GM11168 (cell line): ENCODE measurements around the gene DHDH.

Source experiments
- in situ Hi-C: fragments of 300-500 bp; cut with MboI; formaldehyde crosslinking; loops from one replicate; pipeline ENCODE4 v1.12.0; 2022; ENCODE audit warnings: low sequenced_read_pairs; ENCODE audit not compliant: unreplicated experiment

DHDH gene

DNA sequence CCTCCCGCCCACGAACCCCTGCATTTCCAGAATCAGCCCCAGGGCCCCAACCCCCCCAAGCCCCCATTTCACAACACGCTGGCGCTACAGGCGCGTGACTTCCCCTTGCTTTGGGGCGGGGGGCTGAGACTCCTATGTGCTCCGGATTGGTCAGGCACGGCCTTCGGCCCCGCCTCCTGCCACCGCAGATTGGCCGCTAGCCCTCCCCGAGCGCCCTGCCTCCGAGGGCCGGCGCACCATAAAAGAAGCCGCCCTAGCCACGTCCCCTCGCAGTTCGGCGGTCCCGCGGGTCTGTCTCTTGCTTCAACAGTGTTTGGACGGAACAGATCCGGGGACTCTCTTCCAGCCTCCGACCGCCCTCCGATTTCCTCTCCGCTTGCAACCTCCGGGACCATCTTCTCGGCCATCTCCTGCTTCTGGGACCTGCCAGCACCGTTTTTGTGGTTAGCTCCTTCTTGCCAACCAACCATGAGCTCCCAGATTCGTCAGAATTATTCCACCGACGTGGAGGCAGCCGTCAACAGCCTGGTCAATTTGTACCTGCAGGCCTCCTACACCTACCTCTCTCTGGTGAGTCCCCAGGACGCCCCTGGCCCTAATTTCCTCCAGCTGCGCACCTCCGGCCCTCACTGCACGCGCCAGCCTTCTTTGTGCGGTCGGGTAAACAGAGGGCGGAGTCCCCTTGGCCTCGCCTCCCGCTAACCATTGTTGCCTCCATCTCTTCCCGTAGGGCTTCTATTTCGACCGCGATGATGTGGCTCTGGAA lies 31.7 kb downstream of the DHDH start, which contains the start of gene FTL:
TSS of gene FTL (plus strand) at position 270 of the 766 bp plus-strand sequence. CDS start at position 469, 199 bp downstream.
- in situ Hi-C loops = loop anchor here (10.0 kb wide), 1 partner anchor 170 kb away; no protein-coding TSS in a partner anchor

DNA sequence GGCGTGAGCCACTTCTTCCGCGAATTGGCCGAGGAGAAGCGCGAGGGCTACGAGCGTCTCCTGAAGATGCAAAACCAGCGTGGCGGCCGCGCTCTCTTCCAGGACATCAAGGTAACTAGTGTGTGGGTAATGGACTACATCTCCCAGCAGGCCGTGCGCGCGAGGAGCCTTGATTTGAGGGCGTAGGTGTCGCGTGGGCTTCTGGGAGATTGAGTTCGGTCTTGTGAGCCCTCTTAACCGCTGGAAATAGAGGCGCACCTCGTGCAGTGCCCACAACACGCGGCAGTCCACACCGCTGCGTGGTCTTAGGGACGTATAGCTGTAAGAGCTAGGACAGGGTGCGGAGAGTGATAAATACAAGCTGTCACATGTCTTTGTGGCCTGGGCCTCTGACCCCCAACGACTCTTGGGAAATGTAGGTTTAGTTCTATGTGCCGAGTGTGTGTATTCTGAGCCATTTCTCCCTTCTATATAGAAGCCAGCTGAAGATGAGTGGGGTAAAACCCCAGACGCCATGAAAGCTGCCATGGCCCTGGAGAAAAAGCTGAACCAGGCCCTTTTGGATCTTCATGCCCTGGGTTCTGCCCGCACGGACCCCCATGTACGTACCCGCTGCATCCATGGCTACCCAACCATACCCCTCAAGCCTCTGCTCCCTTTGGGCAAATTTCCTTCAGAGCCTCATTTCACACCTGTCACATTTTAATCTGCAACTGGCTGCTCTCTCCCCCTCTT lies 32.5 kb downstream of the DHDH start:
- in situ Hi-C loops = loop anchor here (10.0 kb wide), 1 partner anchor 171 kb away; no protein-coding TSS in a partner anchor

DNA sequence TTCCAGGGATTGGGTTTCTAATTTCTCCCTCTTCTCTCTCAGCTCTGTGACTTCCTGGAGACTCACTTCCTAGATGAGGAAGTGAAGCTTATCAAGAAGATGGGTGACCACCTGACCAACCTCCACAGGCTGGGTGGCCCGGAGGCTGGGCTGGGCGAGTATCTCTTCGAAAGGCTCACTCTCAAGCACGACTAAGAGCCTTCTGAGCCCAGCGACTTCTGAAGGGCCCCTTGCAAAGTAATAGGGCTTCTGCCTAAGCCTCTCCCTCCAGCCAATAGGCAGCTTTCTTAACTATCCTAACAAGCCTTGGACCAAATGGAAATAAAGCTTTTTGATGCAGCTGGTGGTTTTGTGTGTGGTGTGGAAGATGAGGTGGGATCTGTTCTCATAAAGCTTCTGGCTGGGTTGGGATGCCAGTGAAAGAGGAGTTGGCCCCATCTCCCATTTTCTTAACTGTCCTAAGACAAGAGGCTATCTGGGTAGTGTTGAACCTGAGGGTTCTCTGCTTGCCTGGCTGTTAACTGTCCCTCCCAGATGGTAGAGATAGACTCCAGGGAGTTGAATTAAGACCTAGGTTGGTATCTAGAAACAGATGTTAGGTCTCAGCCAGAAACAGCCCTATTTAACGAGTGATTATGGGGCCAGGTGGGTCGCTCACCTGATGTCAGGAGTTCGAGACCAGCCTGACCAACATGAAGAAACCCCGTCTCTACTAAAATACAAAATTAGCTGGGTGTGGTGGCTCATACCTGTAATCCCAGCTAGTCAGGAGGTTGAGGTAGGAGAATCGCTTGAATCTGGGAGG lies 33.2 kb downstream of the DHDH start:
- in situ Hi-C loops = loop anchor here (10.0 kb wide), 1 partner anchor 172 kb away; no protein-coding TSS in a partner anchor

DNA sequence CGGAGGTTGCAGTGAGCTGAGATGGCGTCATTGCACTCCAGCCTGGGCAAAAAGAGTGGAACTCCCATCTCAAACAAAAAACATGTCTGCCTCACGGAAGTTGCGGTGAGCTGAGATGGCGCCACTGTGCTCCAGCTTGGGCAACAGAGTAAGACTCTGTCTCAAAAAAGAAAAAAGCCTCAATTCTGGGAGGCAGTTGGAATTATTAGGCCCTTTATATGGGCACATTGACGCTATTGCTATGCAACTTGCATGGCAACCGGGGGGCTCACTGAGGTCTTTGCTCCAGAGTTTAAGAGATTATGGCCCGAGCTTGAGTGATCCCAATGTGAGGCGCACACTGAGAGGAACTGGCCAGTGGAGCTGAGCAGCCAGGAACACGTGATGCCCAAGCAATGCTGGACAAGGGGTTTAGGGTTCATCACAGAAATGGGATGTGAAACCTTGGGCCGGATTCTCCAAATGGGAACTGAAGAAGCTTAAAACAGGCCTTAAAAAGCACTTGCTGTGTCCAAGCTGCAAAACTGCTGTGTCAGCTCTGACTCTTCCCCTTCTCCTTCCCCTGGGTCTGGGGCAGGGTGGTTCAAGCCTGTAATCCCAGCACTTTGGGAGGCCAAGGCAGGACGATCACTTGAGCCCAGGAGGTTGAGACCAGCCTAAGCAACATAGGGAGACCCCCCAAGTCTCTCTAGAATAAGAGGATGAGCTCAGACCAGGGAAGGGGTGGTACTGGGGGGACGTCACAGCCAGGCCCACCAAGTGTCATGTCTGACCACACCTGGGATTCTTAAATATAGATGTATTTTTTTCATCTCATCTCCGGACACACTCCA lies 34.1 kb downstream of the DHDH start:
- in situ Hi-C loops = loop anchor here (10.0 kb wide), 1 partner anchor 173 kb away; no protein-coding TSS in a partner anchor

DNA sequence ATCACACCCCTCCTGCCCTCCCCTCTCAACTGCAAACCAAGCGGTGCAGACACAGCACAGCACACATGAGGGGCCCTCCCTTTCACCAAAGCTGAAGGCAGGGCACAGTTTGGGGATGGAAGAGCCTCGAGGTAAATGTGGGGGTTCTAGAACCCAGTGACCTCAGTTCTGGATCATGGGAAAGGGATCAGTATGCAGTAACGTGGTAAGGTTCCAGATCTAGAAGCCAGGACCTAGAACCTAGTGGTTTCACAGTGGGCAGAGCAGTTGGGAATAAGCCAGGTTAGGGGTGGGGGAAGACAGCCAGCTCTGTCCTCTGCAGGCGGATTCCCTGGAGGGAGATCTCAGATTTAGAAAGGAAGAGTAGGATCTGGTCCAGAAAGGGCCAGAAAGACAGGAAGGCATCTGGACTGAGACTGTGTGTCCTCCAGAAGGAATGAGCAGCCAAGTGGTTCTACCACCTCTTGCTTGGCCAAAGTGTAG lies 34.7 kb downstream of the DHDH start:
- in situ Hi-C loops = loop anchor here (10.0 kb wide), 1 partner anchor 173 kb away; no protein-coding TSS in a partner anchor

DNA sequence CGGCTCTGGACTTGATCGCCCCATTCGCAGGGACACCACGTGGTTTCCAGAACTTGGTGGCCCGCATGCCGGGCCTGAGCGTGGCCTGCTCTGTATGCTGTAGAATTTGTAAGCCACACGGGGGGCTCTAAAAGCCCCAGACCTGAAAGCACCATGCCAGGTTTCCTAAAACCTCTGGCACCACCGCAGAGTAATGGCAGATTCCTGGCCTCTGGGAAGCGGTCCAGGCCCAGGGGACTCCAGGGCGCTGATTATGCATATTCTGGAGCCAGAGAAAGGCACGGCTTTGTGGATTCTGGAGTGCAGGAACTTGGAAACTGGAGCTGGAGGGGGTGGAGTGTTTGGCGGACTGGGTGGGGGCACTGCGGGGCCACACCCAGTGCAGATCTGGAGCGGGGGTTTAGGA lies 35.3 kb downstream of the DHDH start:
- in situ Hi-C loops = loop anchor here (10.0 kb wide), 1 partner anchor 174 kb away; no protein-coding TSS in a partner anchor

DNA sequence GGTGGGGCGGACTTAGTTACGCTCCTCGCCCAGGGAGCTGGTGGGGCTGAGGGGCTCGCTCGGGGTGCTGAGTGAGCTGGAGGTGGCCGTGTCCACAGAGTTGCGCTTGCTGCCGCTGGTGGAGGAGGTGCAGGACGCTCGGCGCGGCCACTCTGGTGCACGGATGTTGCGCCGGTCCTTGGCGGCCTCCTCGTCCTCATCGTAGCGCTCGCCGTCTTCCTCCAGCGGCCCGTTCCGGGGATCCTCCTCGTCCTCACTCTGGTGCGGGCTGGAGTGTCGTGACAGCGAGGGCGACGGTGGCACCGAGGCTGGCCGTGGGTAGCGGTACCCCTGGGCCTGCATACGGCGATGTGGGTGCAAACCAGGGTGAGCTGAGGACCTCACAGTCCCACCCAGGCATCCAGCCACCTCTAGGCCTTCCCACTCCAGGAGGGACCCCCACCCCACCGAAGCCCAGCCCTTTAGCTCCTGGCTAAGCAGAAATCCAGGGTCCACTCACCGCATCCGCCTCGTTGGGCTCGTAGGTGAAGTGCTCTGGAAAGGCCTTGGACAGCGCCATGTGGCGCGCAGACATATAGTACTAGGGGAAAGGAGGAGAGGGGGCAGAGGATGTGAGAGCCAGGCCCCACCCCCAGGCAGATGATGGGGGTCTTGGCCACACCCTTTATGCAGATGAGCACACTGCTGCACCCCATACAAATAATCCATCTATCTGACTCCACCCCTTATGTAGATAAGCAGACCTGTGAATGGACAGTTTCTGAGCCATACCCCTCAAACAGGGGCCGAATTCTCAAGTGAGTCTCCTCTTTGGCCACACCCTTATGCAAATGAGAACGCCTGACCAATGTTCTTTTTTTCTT lies 36.0 kb downstream of the DHDH start:
- in situ Hi-C loops = loop anchor here (10.0 kb wide), 1 partner anchor 175 kb away; no protein-coding TSS in a partner anchor

DNA sequence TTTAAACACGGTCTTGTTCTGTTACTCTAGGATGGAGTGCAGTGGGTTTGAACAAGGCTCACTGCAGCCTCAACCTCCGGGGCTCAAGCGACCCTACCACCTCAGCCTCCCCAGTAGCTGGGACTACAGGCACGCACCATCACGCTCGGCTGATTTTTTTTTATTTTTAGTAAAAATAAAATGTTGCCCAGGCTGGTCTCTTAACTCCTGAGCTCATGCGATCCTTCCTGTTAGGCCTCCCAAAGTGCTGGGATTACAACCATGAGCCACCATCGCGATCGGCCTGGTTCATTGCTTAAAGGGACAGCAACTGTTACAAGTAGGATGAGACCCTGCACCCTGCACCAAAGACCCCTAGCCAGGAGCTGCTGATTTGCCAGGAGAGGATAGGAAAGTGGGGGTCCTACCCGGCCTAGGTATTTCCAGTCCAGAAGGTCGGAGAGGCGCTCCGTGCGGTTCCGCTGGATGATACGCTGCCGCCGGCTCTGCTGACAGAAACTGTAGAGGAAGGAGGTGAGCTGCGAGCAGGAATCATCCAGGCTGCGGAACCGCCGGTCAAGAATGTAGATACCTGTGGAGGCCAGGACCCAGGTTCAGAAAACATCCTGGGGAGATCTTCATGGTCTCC lies 36.8 kb downstream of the DHDH start:
- in situ Hi-C loops = no loop called here

DNA sequence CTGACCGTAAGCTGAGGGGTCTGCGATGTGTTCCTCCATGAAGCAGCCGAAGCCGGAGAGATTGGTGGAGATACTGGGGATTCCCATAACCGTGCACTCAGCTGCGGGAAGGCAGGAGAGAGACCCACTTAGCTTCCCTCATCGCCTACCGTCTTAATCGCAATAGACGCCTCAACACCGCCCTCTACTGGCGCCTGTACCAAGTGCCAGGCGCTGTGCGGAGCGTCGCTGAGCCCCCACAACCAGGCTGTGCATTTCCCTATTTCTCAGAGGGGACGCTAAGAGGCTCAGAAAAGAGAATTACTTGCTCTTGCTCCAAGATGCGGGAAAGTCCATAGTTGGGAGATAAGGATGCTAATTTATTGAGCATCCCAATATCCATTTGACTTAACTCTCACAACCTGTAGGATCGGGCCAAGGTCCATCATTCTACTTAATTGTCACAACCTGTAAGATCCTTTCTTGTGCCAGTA lies 37.5 kb downstream of the DHDH start:
- in situ Hi-C loops = no loop called here

DNA sequence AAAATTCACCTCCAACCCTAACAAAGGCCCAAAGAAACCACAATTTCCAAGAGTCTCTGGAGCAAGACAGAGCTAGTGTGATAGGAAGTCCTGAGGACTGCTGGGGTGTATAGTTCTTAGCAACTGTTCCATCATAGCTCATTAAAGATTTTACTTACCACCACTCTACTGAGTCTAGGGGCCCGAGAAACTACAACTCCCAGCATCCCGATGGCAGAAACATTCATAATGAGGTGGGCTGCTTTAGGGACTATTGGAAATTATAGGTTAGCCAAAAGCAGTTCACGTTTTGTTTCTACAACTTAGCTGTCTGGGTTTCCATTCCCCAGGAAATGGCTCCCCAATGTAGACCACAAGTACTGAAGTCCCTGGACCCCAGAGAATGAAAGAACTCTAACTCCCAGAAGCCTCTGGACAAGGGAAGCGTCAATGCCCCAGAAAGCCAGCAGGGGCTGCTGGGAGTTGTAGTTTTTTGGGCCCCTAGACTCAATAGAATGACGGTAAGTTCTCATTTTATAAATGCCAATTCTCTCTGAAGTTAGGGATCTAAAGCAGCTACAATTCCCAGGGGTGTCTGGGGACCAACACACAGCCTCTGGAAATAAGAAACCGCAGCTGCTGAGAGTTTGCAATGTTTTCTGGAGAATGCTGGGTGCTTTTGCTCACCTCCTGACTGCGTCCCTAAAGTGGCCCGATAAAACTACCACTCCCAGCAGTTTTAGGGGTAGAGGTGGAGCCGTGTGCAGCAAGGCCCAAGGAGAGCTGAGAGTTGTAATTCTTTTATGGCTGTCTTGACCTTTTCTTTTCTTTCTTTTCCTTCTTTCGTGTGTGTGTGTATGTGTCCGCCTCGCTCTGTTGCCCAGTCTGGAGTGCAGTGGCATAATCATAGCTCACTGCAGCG lies 42.7 kb downstream of the DHDH start:
- in situ Hi-C loops = no loop called here

DNA sequence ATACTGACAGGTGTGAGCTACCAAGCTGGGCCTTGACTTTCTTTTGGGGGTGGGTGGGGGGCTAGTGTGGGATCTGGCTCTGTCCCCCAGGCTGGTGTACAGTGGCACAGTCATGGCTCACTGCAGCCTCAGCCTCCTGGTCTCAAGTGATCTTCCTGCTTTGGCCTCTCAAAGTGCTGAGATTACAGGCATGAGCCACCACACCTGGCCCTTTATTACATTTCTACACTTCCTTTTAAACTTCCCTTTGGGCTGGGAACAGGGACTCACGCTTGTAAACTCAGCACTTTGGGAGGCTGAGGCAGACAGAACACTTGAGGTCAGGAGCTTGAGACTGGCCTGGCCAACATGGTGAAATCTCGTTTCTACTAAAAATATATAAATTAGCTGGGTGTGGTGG lies 43.6 kb downstream of the DHDH start:
- in situ Hi-C loops = no loop called here

DNA sequence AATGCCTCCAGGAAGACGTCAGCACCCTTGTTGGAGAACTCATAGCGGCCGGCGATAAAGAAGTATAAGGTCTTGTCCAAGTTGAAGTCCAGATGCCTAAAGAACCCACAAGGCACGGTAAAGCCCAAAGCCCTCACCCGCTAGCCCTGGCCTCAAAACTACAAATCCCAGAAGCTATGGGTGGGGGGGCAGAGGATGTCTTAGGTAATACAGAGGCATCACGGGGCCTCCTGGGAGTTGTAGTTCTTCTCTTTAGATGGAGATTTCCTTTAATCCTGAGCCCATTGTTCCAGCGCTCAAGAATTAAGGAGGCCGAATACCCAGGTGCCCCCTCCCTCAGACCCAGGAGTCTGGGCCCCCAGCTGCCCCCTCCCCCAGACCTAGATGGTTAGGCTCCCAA lies 48.8 kb downstream of the DHDH start:
- in situ Hi-C loops = no loop called here

DNA sequence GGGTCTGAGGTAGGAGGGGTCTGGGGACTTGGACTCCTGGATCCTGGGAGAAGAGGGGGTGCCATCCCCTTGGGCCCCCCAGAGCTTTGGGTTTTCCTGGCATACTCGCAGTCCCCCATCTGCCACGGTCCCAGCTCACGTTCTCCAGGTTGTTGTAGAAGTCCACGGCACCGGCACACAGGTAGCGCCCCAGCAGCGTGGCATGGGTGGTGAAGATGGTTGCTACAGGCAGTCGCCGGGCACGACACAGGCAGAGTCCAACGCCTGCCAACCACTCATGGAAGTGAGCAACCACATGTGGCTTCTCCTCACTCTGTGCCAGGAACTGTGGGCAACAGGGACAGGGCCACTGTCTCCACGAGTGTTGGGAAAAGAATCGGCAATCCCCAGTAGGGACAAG lies 52.2 kb downstream of the DHDH start:
- in situ Hi-C loops = no loop called here

DNA sequence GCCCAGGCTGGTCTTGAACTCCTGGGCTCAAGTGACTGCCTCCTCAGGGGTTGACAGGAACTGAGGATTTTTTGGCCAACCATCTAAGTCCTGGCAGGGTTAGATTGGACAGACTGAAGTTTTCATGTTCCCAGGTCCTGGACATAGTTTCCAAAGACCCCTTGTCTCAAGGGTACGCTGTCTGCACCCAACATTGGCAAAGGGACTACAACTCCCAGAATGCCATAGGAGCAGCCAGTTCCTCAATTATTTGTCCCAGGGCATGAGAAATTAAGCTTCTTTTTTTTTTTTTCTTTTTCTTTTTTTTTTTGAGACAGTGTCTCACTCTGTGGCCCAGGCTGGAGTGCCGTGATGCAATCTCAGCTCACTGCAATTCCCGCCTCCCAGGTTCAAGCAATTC lies 52.7 kb downstream of the DHDH start:
- in situ Hi-C loops = no loop called here

DNA sequence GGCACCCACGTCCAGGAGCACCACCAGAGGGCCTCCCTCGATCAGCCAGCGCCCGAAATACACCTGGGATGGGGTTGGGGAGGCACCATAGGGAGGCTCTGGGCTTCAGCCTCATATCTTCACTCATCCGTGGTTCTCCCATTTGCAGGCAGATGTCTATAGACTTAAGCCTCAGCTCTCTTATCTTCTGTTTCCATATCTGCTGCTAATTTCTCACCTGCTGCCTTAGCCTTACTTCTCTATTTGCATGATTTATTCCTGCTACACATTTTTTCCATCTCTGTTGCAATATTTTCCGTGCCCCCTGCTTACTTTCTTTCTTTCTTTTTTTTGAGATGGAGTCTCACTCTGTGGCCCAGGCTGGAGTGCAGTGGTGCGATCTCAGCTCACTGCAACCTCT lies 53.8 kb downstream of the DHDH start:
- in situ Hi-C loops = no loop called here

DNA sequence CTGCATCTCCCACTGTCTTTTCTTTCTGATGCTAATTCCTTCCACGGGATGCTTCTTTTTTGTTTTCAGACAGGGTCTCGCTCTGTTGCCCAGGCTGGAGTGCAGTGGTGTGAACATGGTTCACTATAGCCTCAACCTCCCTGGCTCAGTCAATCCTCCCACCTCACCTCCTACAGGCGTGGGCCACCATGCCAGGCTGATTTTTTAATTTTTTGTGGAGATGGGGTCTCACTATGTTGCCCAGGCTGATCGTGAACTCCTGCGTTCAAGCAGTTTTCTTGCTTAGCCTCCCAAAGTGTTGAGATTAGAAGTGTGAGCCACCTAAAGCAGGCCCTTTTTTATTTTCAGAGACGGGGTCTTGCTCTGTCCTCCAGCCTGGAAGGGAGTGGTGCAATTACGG lies 54.8 kb downstream of the DHDH start:
- in situ Hi-C loops = no loop called here

DNA sequence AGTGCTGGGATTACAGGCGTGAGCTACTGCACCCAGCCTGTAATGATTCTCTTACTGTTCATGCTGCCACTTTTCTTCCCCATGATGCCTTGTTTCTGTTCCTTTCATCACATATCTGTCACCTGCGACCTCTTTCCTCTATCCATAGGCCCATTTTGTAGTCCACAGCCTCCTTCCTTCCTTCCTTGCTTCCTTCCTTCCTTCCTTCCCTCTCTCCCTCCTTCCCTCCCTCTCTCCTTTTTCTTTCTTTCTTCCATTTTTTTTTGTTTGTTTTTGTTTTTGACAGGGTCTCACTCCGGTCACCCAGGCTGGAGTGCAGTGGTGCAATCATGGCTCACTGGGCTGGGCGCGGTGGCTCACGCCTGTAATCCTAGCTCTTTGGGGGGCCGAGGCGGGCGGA lies 55.4 kb downstream of the DHDH start:
- in situ Hi-C loops = no loop called here
